ENCODE data around the gene TRDN.

Gene TRDN, protein sequence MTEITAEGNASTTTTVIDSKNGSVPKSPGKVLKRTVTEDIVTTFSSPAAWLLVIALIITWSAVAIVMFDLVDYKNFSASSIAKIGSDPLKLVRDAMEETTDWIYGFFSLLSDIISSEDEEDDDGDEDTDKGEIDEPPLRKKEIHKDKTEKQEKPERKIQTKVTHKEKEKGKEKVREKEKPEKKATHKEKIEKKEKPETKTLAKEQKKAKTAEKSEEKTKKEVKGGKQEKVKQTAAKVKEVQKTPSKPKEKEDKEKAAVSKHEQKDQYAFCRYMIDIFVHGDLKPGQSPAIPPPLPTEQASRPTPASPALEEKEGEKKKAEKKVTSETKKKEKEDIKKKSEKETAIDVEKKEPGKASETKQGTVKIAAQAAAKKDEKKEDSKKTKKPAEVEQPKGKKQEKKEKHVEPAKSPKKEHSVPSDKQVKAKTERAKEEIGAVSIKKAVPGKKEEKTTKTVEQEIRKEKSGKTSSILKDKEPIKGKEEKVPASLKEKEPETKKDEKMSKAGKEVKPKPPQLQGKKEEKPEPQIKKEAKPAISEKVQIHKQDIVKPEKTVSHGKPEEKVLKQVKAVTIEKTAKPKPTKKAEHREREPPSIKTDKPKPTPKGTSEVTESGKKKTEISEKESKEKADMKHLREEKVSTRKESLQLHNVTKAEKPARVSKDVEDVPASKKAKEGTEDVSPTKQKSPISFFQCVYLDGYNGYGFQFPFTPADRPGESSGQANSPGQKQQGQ

DNA sequence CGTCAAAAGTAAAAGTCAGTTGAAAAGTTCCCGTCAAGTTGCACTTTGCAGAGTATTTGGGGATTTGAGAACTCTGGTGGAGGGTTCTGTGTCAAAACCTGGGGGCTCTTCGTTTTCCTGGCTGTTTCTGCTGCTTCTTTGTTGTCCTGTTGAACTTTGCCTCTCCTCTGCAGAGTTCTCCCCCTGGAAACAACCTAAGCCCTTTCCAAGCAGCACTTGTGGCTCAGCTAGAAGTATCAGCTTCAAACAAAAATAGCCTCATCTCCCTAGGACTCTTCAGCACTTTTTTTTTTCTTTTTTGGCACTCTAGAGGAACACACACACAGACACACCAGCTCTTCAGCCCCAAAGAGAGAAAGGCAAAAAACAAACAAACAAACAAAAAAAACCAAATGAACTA lies at the start of gene TRDN:
TRDN (minus strand) TSS at position 169 of the 400 bp plus-strand sequence. CDS start 175 bp downstream, outside the sequence.
- Histone ChIP-seq H3K27ac (ENCODE audit: low read length) (no peak within 1 kb of the TSS), H3K9ac (ENCODE audit: low read length) (no peak within 1 kb of the TSS), H3K36me3 (ENCODE audit: control insufficient read depth, low read depth, low read length) (no peaks in the 10 kb centered on the region), H3K4me3 (ENCODE audit: low read length) (no peak within 1 kb of the TSS), H3K9me3 (ENCODE audit: control insufficient read depth, low read depth, low read length) (no peaks in the 10 kb centered on the region), H3K4me1 (ENCODE audit: control insufficient read depth, low read depth, low read length) (peaks cover 14% of the 10 kb centered on the region), H3K27me3 (ENCODE audit: control insufficient read depth, insufficient read depth, low read length) (no peaks in the 10 kb centered on the region)

DNA sequence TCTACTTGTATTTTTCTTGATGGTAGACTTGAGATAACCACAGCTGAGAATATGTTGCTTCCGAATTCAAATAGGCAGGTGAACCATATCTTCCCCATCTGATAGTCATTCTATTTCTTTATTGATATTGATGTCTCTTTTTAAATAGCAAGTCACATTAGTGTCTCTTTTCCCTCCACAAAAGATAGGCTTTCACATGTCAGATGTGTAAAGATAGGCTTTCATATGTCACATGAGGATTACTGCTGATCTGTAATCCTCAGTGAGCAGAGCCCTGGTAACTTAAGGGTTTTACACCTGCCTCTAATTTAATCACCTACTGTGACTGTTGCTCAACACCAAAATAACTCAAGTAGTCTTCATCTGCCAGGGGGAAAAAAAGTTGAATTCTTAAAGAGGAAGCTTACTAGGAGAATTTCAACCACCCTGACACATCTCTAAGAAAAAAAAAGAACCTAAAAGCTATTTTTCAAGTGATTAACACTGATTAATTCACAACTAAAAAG lies 45.3 kb upstream of the TRDN start:
- Histone ChIP-seq H3K4me1 (ENCODE audit: control insufficient read depth, low read depth, low read length) (no peaks in the 10 kb centered on the region), H3K27me3 (ENCODE audit: control insufficient read depth, insufficient read depth, low read length) (no peaks in the 10 kb centered on the region), H3K9ac (ENCODE audit: low read length) (no peak overlapping the region), H3K9me3 (ENCODE audit: control insufficient read depth, low read depth, low read length) (no peaks in the 10 kb centered on the region), H3K36me3 (ENCODE audit: control insufficient read depth, low read depth, low read length) (no peaks in the 10 kb centered on the region), H3K4me3 (ENCODE audit: low read length) (no peak overlapping the region), H3K27ac (ENCODE audit: low read length) (no peak overlapping the region)

DNA sequence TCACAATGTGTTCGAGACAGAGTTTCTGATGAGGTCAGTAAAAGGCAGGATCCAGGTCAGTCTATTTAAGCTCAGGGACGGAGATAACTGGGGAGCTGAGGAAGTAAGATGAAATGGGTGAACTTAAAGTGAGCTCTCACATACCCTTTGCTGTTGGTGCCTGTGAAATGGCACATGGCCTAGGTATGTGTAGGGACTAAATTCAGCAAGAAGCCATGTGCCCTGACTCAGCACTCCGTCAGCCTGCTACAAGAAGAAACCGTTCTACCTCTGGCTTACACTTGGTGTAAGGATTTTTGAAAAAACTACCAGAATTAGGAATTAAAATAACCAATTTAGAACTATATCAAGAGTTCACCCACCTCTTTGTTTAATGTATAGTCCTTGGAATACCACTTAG lies 41.1 kb upstream of the TRDN start:
- Histone ChIP-seq H3K27ac (ENCODE audit: low read length) (no peak overlapping the region), H3K9me3 (ENCODE audit: control insufficient read depth, low read depth, low read length) (no peaks in the 10 kb centered on the region), H3K9ac (ENCODE audit: low read length) (no peak overlapping the region), H3K4me3 (ENCODE audit: low read length) (no peak overlapping the region), H3K4me1 (ENCODE audit: control insufficient read depth, low read depth, low read length) (no peaks in the 10 kb centered on the region), H3K27me3 (ENCODE audit: control insufficient read depth, insufficient read depth, low read length) (no peaks in the 10 kb centered on the region), H3K36me3 (ENCODE audit: control insufficient read depth, low read depth, low read length) (no peaks in the 10 kb centered on the region)

DNA sequence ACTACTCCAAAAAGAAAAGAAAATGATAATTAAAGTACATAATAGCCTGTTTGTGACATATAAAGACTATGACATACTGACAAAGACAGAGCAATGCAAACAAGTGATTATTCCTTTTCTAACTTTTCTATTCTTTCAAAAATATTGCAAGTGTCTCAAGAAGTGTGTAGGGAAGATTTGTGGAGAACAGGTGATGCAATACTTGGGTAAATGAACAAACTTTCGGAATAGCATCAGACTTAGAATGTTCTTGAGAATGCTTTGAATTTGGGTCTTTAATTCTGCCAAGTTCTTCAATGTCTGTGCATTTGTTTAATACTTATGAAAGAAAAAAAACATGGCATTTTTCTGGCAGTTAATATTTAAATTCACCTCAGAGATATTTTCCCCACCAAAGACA lies 40.0 kb upstream of the TRDN start:
- Histone ChIP-seq H3K9me3 (ENCODE audit: control insufficient read depth, low read depth, low read length) (no peaks in the 10 kb centered on the region), H3K27ac (ENCODE audit: low read length) (no peak overlapping the region), H3K4me3 (ENCODE audit: low read length) (no peak overlapping the region), H3K27me3 (ENCODE audit: control insufficient read depth, insufficient read depth, low read length) (no peaks in the 10 kb centered on the region), H3K9ac (ENCODE audit: low read length) (no peak overlapping the region), H3K4me1 (ENCODE audit: control insufficient read depth, low read depth, low read length) (no peaks in the 10 kb centered on the region), H3K36me3 (ENCODE audit: control insufficient read depth, low read depth, low read length) (no peaks in the 10 kb centered on the region)

DNA sequence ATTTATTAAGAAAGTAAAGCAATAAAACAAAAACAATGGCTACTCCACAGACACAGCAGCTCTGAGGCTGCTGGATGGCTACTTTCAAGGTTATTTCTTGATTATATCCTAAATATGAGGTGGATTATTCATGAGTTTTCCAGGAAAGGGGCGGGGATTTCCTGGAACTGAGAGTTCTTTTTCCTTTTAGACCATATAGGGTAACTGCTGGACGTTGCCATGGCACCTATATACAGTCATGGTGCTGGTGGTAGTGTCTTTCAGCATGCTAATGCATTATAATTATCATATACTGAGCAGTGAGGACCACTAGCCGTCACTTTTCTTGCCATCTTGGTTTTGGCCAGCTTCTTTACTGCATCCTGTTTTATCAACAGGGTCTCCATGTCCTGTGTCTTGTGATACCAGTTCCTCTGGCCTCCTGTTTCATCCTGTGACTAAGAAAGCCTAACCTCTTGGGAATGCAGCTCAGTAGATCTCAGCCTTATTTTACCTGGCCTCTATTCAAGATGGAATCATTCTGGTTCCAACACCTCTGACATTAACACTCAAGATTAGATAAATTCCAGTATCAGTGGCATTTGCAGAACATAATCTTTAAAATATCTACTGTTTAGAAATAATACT lies 32.3 kb upstream of the TRDN start:
- no peak overlapping the region for H3K4me3 ChIP-seq (ENCODE audit: low read length)
- H3K36me3 ChIP-seq (ENCODE audit: control insufficient read depth, low read depth, low read length), result no peaks in the 10 kb centered on the region
- no peaks in the 10 kb centered on the region for H3K27me3 ChIP-seq (ENCODE audit: control insufficient read depth, insufficient read depth, low read length)
- peaks cover 18% of the 10 kb centered on the region for H3K4me1 ChIP-seq (ENCODE audit: control insufficient read depth, low read depth, low read length)
- no peaks in the 10 kb centered on the region for H3K9me3 ChIP-seq (ENCODE audit: control insufficient read depth, low read depth, low read length)
- no peak overlapping the region for H3K27ac ChIP-seq (ENCODE audit: low read length)
- H3K9ac ChIP-seq (ENCODE audit: low read length), result no peak overlapping the region

DNA sequence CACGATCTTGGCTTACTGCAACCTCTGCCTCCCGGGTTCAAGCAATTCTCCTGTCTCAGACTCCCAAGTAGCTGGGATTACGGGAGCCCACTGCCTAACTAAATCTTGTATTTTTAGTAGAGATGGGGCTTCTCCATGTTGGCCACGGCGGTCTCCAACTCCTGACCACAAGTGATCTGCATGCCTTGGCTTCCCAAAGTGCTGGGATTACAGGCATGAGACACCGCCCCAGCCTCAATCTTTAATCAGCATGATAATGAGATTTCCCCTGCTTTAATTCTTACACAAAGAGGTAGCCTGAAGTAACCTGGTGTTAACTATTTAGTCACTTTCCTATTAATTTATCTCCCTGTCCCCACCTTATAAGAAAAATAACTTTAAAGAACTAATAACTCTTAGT lies 31.3 kb upstream of the TRDN start:
- Histone ChIP-seq H3K36me3 (ENCODE audit: control insufficient read depth, low read depth, low read length) (no peaks in the 10 kb centered on the region), H3K4me1 (ENCODE audit: control insufficient read depth, low read depth, low read length) (peaks cover 22% of the 10 kb centered on the region), H3K9ac (ENCODE audit: low read length) (no peak overlapping the region), H3K4me3 (ENCODE audit: low read length) (no peak overlapping the region), H3K27ac (ENCODE audit: low read length) (no peak overlapping the region), H3K27me3 (ENCODE audit: control insufficient read depth, insufficient read depth, low read length) (no peaks in the 10 kb centered on the region), H3K9me3 (ENCODE audit: control insufficient read depth, low read depth, low read length) (no peaks in the 10 kb centered on the region)

DNA sequence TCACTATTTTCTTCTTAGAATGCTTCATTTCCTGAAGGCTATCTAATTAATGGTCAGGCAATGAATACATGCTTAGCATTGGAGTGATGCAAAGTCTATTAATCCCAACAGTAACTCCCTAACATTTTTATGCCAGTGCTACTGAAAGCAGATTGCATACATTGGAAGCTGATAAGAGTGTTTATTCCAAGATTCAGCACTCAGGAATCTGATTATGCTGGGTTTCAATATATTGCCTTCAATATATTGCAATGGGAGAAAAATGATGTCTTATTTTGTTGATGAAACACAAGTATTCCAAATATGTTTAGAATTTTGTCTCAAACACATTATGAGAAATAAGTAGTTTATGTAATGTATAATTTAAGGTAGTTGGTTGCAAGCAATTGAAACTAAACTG lies 26.7 kb upstream of the TRDN start:
- no peaks in the 10 kb centered on the region for H3K36me3 ChIP-seq (ENCODE audit: control insufficient read depth, low read depth, low read length)

DNA sequence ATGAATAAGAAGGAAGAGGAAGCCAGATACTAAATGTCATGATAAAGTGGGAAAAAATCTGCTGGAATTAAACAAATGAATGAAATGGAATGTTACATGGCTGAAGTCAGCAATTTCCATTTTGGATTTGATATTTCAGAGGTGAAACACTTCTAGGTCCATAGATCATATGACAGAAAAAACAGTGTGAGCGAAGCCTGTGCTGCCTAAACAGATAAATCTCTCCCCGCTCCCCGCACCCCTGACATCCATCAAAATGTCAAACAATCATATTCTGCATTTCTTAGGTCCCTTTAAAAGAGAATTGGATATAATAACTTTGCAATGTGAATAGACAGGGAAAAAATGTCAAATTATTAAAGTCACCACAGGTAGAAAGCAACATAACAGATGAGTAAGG lies 26.0 kb upstream of the TRDN start:
- Histone ChIP-seq H3K27ac (ENCODE audit: low read length) (no peak overlapping the region), H3K4me3 (ENCODE audit: low read length) (no peak overlapping the region), H3K27me3 (ENCODE audit: control insufficient read depth, insufficient read depth, low read length) (no peaks in the 10 kb centered on the region), H3K9me3 (ENCODE audit: control insufficient read depth, low read depth, low read length) (no peaks in the 10 kb centered on the region), H3K4me1 (ENCODE audit: control insufficient read depth, low read depth, low read length) (peaks cover 7% of the 10 kb centered on the region), H3K9ac (ENCODE audit: low read length) (no peak overlapping the region), H3K36me3 (ENCODE audit: control insufficient read depth, low read depth, low read length) (no peaks in the 10 kb centered on the region)

More for the DNA sequence above, 26.7 kb upstream of the TRDN start:
- Histone ChIP-seq H3K9me3 (ENCODE audit: control insufficient read depth, low read depth, low read length) (no peaks in the 10 kb centered on the region), H3K27me3 (ENCODE audit: control insufficient read depth, insufficient read depth, low read length) (no peaks in the 10 kb centered on the region), H3K27ac (ENCODE audit: low read length) (no peak overlapping the region), H3K4me1 (ENCODE audit: control insufficient read depth, low read depth, low read length) (peaks cover 14% of the 10 kb centered on the region), H3K4me3 (ENCODE audit: low read length) (no peak overlapping the region), H3K9ac (ENCODE audit: low read length) (no peak overlapping the region)

DNA sequence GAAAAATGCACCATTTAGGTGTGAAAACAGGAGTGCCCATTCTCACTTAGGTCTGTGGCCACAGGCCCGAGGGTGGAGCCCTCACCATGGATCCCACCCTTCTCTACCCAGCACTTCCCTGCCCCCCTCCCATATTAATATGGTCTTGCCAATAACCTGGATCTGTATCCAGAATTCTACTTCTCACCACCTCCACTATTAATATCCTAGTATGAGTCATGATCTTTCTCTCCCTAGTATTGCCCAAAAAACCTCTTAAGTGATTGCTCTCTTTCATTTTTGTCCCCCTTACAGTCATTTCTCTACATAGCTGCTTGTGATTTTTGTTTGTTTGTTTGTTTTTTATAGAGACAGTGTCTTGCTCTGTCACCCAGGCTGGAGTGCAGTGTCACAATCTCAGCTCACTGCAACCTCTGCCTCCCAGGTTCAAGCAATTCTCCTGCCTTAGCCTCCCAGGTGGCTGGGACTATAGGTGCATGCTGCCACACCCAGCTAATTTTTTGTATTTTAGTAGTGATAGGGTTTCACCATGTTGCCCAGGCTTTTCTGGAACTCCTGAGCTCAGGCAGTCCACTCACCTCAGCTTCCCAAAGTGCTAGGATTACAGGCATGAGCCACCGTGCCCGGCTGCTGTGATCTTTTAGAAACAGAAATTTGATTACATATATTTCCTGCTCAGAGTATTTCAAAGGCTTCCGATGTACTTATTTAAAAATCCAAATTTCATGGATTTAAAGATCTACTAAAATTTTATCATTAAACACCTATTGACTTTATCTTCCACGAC lies 24.5 kb upstream of the TRDN start:
- Histone ChIP-seq H3K9ac (ENCODE audit: low read length) (no peak overlapping the region), H3K4me1 (ENCODE audit: control insufficient read depth, low read depth, low read length) (peaks cover 7% of the 10 kb centered on the region), H3K36me3 (ENCODE audit: control insufficient read depth, low read depth, low read length) (no peaks in the 10 kb centered on the region), H3K4me3 (ENCODE audit: low read length) (no peak overlapping the region), H3K9me3 (ENCODE audit: control insufficient read depth, low read depth, low read length) (no peaks in the 10 kb centered on the region), H3K27ac (ENCODE audit: low read length) (no peak overlapping the region), H3K27me3 (ENCODE audit: control insufficient read depth, insufficient read depth, low read length) (no peaks in the 10 kb centered on the region)

DNA sequence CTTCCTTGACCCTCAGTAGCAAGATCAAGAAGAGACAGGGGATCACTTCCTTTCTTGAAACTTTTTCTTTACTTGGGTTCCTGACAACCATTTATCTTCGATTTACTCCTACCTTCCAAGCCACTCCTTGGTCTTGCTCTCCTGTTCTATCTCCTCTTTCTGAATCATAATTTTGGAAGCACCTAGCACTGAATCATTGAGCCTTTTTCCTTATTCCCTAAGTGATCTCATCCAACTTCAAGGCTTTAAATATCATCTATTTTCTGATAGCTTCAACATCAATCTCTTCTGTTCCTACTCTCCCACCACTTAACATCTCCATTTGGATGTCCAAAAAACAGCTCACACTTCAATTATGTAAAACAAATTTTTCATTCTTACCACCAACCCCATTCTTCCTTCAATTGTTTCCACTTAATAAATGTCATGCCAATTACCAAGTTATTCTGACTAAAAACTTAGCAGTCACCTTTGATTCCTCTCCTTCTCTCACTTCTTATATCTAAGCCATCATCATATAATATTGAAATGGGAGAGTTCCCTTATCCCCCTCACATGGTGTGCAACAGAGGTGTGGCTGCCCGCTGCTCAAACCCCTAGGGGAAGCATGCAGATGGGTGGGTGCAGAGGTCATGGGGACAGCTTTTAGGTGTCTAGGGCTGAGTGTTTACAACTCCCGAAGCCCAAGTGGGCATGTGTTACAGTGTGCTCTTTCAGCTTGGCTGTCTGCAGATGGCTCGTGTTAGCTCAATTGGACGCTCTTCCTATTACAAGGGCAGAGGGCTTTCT lies 23.4 kb upstream of the TRDN start:
- Histone ChIP-seq H3K36me3 (ENCODE audit: control insufficient read depth, low read depth, low read length) (no peaks in the 10 kb centered on the region), H3K27ac (ENCODE audit: low read length) (no peak overlapping the region), H3K9me3 (ENCODE audit: control insufficient read depth, low read depth, low read length) (no peaks in the 10 kb centered on the region), H3K27me3 (ENCODE audit: control insufficient read depth, insufficient read depth, low read length) (no peaks in the 10 kb centered on the region), H3K4me1 (ENCODE audit: control insufficient read depth, low read depth, low read length) (peaks cover 7% of the 10 kb centered on the region), H3K4me3 (ENCODE audit: low read length) (no peak overlapping the region), H3K9ac (ENCODE audit: low read length) (no peak overlapping the region)

Measured in iPS-18a (cell line).